Glutamatergic neuron (in vitro differentiated cells): Measurements from ENCODE around the gene ARHGAP24. TPM values are rescaled to one million over a fixed set of nuclear protein-coding genes. Genes with fewer than 3 reads are reported as not detected.

Experiments
- DNase-seq: peaks from one replicate; pipeline ENCODE4 v3.0.0; 2022
- H3K27ac Mint-ChIP-seq: one replicate; pipeline ENCODE4 v1.8.0; 2020; ENCODE audit warnings: mild to moderate bottlenecking, mixed read lengths, inconsistent platforms; ENCODE audit not compliant: unreplicated experiment
- H3K27me3 Mint-ChIP-seq: one replicate; pipeline ENCODE4 v1.8.0; 2020; ENCODE audit warnings: mild to moderate bottlenecking, moderate library complexity, mixed read lengths, inconsistent platforms; ENCODE audit not compliant: unreplicated experiment
- H3K36me3 Mint-ChIP-seq: one replicate; pipeline ENCODE4 v1.8.0; 2020; ENCODE audit warnings: mild to moderate bottlenecking, mixed read lengths, inconsistent platforms; ENCODE audit not compliant: unreplicated experiment
- H3K4me1 Mint-ChIP-seq: one replicate; pipeline ENCODE4 v1.8.0; 2020; ENCODE audit warnings: mild to moderate bottlenecking, low read depth, mixed read lengths, inconsistent platforms; ENCODE audit not compliant: unreplicated experiment
- H3K4me3 Mint-ChIP-seq: one replicate; pipeline ENCODE4 v1.8.0; 2020; ENCODE audit warnings: mild to moderate bottlenecking, mixed read lengths, inconsistent platforms; ENCODE audit not compliant: unreplicated experiment
- H3K9me3 Mint-ChIP-seq: one replicate; pipeline ENCODE4 v1.8.0; 2020; ENCODE audit warnings: mild to moderate bottlenecking, moderate library complexity, mixed read lengths, inconsistent platforms; ENCODE audit not compliant: unreplicated experiment
- CTCF ChIP-seq: fragments of 200-600 bp; sonication (generic); IDR thresholded peaks from one replicate; pipeline ENCODE4 v1.5.0; 2021; ENCODE audit not compliant: partially characterized antibody, unreplicated experiment
- total RNA-seq: library from RNA; stranded (reverse); fragmentation: NEBNext Ultra II Directional; extraction: Animal tissue kit (Norgen Biotek cat#: 25700); gene quantifications from one replicate; pipeline ENCODE4 v1.2.1, GENCODE V29; 2021; ENCODE audit not compliant: unreplicated experiment

ARHGAP24 gene
- total RNA-seq, 1 donor from 2014 or later = 1.6 TPM

DNA sequence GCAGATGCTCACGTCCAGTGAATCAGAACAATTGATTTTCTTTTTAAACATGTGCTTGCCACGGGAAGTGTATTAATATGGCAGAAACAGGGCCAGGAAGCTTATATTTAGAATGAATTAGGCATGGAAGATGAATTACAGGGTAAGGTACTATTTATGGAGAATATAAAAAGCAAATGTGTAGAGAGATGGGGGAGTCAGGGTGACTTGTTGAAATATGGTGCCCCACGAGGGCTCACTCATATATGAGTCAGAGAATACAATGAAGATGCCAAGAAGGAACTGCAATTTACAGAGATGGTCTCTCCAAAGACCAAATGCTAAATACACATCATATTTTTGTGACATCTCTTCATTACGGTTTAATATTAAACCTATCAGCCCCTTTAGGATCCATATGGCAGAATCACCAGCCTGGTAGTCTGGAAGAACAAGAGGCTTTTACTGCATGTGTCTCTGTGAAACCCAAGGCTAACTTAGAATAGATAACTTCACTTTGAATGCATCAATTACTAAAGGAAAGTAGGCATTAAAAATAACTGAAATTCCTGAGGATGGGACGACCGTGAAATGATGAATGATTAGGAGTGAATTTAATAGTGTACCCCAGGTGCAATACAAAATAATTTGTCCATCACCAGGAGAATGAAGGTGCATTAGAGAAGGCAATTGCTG, 385.3 kb downstream of the ARHGAP24 start:
- Mint-ChIP-seq H3K4me1 (no peaks in the 10 kb centered on the region), H3K27me3 (no peaks in the 10 kb centered on the region), H3K4me3 (no peak overlapping the region), H3K36me3 (no peaks in the 10 kb centered on the region), H3K27ac (no peak overlapping the region), H3K9me3 (peaks cover 2% of the 10 kb centered on the region)
- DNase-seq = no peak
- TF ChIP-seq CTCF = no peak

DNA sequence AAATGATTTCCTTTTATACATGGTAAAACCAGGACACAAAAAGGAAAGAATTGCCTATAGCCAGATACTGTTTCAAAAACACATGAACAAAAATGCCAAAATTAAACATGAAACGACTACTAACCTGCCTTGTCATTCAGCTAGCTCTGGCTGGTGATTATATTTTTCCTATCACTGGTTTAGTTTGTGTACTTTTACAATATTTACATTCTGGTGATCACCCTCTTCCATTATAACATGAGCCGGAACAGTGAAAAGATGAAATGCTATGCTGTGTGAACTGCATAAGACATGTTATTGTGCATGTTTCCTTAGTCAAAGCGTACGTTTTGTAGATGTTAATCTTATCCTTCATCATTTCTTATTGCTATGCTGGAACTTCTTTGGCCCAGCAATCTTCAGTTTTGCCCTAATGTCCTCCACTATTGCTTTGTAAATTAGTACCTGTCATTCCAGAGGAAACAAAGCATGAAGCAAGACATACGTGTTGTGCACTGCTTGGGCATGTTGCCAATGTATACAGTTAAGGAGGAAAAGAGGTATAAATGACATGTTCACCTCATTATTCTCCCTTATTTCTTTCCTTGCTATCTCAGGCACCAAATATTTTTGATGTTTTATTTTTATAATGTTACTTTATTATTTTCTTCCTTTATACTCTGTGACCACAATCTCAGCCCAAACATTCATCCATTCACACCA, 386.3 kb downstream of the ARHGAP24 start:
- H3K36me3 Mint-ChIP-seq = no peaks in the 10 kb centered on the region
- H3K27ac Mint-ChIP-seq = no peak overlapping the region
- no peak overlapping the region for H3K4me3 Mint-ChIP-seq
- no peaks in the 10 kb centered on the region for H3K27me3 Mint-ChIP-seq
- DNase-seq = no peak
- H3K4me1 Mint-ChIP-seq = no peaks in the 10 kb centered on the region
- no peak for TF ChIP-seq CTCF
- H3K9me3 Mint-ChIP-seq = peaks cover 2% of the 10 kb centered on the region

DNA sequence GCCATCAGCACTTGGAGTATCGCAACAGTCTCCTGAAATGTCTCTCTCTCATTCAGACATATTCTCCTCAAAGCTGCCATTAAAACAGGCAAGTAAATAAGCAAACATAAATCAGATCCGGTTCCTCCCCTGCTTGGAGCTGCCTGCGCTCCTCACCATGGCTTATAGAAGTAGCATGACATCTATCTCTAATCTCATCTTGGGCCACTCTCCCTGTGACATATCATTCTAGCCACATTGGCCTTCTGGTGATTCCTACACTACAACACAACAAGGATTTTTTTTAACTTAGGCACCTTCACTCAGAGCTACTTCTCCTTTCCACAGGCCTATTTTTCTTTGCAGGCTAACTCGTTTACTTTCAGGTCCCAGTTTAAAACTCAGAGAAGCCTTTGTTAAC, 387.9 kb downstream of the ARHGAP24 start:
- no peak for TF ChIP-seq CTCF
- no peaks in the 10 kb centered on the region for H3K36me3 Mint-ChIP-seq
- peaks cover 2% of the 10 kb centered on the region for H3K4me1 Mint-ChIP-seq

GRCh38 chr4:85864259-85865205, 389.6 kb downstream of the ARHGAP24 start:
- TF ChIP-seq CTCF = no peak
- no peaks in the 10 kb centered on the region for H3K36me3 Mint-ChIP-seq
- no peaks in the 10 kb centered on the region for H3K27me3 Mint-ChIP-seq
- H3K4me1 Mint-ChIP-seq = peaks cover 2% of the 10 kb centered on the region
- DNase-seq = no peak
- H3K9me3 Mint-ChIP-seq = peaks cover 2% of the 10 kb centered on the region
- H3K27ac Mint-ChIP-seq = no peak overlapping the region
- H3K4me3 Mint-ChIP-seq = no peak overlapping the region

More for the DNA sequence above, 387.9 kb downstream of the ARHGAP24 start:
- H3K27me3 Mint-ChIP-seq = no peaks in the 10 kb centered on the region
- peaks cover 2% of the 10 kb centered on the region for H3K9me3 Mint-ChIP-seq
- H3K4me3 Mint-ChIP-seq = no peak overlapping the region
- DNase-seq = no peak
- H3K27ac Mint-ChIP-seq = no peak overlapping the region
